K562 (cell line): ENCODE results near the gene ZSWIM3. TPM values are rescaled to one million over a fixed set of nuclear protein-coding genes. Genes with fewer than 3 reads are reported as not detected.
A peak's percentile ranks its signal among the peaks of the same experiment; 100 is the strongest.

Experiments
- ARID1B ChIP-seq: fragments of 450-650 bp; IDR thresholded peaks from 2 replicates; pipeline ENCODE4 v1.6.1; 2016; ENCODE audit warnings: antibody characterized with exemption, mild to moderate bottlenecking, inconsistent platforms
- BHLHE40 ChIP-seq: IDR thresholded peaks from 2 replicates; pipeline ENCODE4 v1.6.1; 2011; ENCODE audit warnings: low read length, improper control_type of control experiment
- CBX1 ChIP-seq: sonication (generic); IDR thresholded peaks from 2 replicates; pipeline ENCODE4 v1.6.1; 2016; ENCODE audit warnings: antibody characterized with exemption, low read depth, mild to moderate bottlenecking
- ETV1 ChIP-seq: fragments of 450-650 bp; conservative IDR thresholded peaks from 2 replicates; pipeline ENCODE4 v1.6.1; 2016; ENCODE audit warnings: missing genetic modification characterization, control low read depth, low read depth, missing compliant biosample characterization
- FOXA1 ChIP-seq: fragments of 450-650 bp; IDR thresholded peaks from 2 replicates; pipeline ENCODE4 v1.6.1; 2016; ENCODE audit warnings: mild to moderate bottlenecking, borderline replicate concordance
- ZNF316 ChIP-seq: fragments of 450-650 bp; IDR thresholded peaks from 2 replicates; pipeline ENCODE4 v1.6.1; 2016
- ZNF589 ChIP-seq: fragments of 200-800 bp; sonication (Bioruptor generic); IDR thresholded peaks from 2 replicates; pipeline ENCODE4 v1.6.1; 2016; ENCODE audit warnings: low read depth, missing genetic modification characterization, missing compliant biosample characterization
- polyA plus RNA-seq, 8 experiments: library from polyadenylated mRNA; depleted of rRNA in 4 of 8; stranded (reverse) in 5 of 8; unstranded in 3 of 8; fragments of >200 nt; fragmentation: Nextera tagmentation in 2 of 8; fragmentation: Illumina TruSeq in 1 of 8; extraction: Ambion mirVana in 2 of 8; extraction: Trizol in 1 of 8; gene quantifications; 2 replicates each; pipeline versions ENCODE4 v1.2.1 to v1.2.3, GENCODE V29; 2011 to 2014; ENCODE audit warnings: inconsistent platforms in 1 of 8, missing spikeins in 1 of 8
- total RNA-seq, 7 experiments: library from RNA; depleted of rRNA in 6 of 7; stranded (reverse); fragments of >200 nt in 6 of 7; fragmentation: Illumina TruSeq in 2 of 7; extraction: Trizol in 2 of 7; gene quantifications; 2 replicates each; pipeline versions ENCODE4 v1.2.1 to v1.2.3, GENCODE V29; 2011 to 2021; ENCODE audit warnings: low replicate concordance in 1 of 7
- TF ChIP-seq, protein P1 (sequence below), 2 experiments: fragments of 450-650 bp; IDR thresholded peaks; 2 replicates each; pipeline ENCODE4 v1.6.1; 2018; ENCODE audit warnings: mild to moderate bottlenecking in 2 of 2, low read depth in 1 of 2; ENCODE audit not compliant: partially characterized antibody in 2 of 2
- TF ChIP-seq, protein P2 (sequence below): sonication (generic); formaldehyde crosslinking; IDR thresholded peaks from 2 replicates; pipeline ENCODE4 v1.8.0; 2023; ENCODE audit warnings: missing genetic modification reagents, mild to moderate bottlenecking, borderline replicate concordance
- TF ChIP-seq, protein P3 (sequence below), 2 experiments: IDR thresholded peaks; 2 replicates each; pipeline ENCODE4 v1.6.1; 2011; ENCODE audit warnings: borderline replicate concordance in 1 of 2, control low read depth in 1 of 2, low read depth in 1 of 2, low read length in 1 of 2, mild to moderate bottlenecking in 1 of 2, mixed read lengths in 1 of 2, moderate library complexity in 1 of 2; ENCODE audit not compliant: insufficient read depth in 1 of 2, insufficient read length in 1 of 2, poor library complexity in 1 of 2, severe bottlenecking in 1 of 2; ENCODE audit errors: extremely low read depth in 1 of 2
- TF ChIP-seq, protein P4 (sequence below): sonication (generic); formaldehyde crosslinking; IDR thresholded peaks from 2 replicates; pipeline ENCODE4 v1.8.1; 2023; ENCODE audit warnings: mild to moderate bottlenecking, missing genetic modification reagents

The ZSWIM3 gene
- total and polyA plus RNA-seq, 9 of the 15 experiments (the other 6 are each of a cell fraction or from before 2014, with no cell fraction given): 1.7 to 4.3 (median 2.9) TPM

DNA sequence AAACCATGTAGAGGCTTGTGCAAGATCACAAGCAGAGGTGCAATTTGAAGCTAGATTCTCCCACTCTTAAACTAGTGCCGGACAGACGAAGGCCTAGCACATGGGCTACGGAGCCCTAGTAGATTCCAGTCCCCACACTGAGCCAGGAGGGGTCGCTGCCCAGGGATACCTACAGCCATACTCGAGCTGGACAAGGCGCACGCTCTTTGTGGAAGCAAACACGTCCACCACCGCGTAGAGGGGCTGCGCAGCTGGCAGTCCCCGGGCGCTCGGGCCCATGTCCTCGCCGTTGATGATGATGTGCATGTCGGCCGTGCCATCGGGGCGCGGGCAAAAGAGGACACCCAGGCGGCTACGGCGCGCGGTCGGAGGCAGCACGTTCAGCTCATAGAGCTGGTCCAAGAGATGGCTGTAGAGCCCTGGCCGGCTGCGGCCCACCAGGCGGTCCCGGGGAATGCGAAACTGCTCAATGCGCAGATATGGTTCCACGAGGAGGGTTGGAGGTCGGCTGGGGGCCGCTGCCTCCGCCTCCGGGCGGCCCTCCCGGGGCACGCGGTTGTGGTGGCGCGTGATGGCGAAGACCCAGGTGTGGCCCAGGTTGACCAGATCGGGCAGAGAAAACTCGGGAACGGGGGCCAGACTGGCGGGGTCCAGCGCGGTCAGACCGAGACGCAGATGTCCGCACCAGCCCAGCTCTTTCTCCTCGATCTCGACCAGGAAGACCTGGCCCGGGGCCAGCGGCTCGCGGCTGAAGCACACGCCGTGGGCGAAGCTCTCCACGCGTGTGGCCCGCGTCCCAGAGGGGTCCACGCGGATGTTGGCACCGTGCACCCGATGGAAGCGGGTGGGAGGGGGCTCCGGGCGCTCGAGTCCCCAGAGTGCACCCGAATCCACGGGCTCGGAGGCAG, 32.9 kb downstream of the ZSWIM3 start (continued):
- TF ChIP-seq, protein P1, sequence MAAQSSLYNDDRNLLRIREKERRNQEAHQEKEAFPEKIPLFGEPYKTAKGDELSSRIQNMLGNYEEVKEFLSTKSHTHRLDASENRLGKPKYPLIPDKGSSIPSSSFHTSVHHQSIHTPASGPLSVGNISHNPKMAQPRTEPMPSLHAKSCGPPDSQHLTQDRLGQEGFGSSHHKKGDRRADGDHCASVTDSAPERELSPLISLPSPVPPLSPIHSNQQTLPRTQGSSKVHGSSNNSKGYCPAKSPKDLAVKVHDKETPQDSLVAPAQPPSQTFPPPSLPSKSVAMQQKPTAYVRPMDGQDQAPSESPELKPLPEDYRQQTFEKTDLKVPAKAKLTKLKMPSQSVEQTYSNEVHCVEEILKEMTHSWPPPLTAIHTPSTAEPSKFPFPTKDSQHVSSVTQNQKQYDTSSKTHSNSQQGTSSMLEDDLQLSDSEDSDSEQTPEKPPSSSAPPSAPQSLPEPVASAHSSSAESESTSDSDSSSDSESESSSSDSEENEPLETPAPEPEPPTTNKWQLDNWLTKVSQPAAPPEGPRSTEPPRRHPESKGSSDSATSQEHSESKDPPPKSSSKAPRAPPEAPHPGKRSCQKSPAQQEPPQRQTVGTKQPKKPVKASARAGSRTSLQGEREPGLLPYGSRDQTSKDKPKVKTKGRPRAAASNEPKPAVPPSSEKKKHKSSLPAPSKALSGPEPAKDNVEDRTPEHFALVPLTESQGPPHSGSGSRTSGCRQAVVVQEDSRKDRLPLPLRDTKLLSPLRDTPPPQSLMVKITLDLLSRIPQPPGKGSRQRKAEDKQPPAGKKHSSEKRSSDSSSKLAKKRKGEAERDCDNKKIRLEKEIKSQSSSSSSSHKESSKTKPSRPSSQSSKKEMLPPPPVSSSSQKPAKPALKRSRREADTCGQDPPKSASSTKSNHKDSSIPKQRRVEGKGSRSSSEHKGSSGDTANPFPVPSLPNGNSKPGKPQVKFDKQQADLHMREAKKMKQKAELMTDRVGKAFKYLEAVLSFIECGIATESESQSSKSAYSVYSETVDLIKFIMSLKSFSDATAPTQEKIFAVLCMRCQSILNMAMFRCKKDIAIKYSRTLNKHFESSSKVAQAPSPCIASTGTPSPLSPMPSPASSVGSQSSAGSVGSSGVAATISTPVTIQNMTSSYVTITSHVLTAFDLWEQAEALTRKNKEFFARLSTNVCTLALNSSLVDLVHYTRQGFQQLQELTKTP (IDR thresholded peaks at IDR 0.05; ENCODE audit: low read depth in 1 of 2, partially characterized antibody in 2 of 2): no peak
- TF ChIP-seq ETV1: no peak
- 0 out of 2 replicates have a peak, but pooled peaks have one; percentile 36 for TF ChIP-seq ZNF589 (CRISPR knock-in tag)
- no peak for TF ChIP-seq FOXA1
- TF ChIP-seq, protein P2, sequence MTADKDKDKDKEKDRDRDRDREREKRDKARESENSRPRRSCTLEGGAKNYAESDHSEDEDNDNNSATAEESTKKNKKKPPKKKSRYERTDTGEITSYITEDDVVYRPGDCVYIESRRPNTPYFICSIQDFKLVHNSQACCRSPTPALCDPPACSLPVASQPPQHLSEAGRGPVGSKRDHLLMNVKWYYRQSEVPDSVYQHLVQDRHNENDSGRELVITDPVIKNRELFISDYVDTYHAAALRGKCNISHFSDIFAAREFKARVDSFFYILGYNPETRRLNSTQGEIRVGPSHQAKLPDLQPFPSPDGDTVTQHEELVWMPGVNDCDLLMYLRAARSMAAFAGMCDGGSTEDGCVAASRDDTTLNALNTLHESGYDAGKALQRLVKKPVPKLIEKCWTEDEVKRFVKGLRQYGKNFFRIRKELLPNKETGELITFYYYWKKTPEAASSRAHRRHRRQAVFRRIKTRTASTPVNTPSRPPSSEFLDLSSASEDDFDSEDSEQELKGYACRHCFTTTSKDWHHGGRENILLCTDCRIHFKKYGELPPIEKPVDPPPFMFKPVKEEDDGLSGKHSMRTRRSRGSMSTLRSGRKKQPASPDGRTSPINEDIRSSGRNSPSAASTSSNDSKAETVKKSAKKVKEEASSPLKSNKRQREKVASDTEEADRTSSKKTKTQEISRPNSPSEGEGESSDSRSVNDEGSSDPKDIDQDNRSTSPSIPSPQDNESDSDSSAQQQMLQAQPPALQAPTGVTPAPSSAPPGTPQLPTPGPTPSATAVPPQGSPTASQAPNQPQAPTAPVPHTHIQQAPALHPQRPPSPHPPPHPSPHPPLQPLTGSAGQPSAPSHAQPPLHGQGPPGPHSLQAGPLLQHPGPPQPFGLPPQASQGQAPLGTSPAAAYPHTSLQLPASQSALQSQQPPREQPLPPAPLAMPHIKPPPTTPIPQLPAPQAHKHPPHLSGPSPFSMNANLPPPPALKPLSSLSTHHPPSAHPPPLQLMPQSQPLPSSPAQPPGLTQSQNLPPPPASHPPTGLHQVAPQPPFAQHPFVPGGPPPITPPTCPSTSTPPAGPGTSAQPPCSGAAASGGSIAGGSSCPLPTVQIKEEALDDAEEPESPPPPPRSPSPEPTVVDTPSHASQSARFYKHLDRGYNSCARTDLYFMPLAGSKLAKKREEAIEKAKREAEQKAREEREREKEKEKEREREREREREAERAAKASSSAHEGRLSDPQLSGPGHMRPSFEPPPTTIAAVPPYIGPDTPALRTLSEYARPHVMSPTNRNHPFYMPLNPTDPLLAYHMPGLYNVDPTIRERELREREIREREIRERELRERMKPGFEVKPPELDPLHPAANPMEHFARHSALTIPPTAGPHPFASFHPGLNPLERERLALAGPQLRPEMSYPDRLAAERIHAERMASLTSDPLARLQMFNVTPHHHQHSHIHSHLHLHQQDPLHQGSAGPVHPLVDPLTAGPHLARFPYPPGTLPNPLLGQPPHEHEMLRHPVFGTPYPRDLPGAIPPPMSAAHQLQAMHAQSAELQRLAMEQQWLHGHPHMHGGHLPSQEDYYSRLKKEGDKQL: no peak
- TF ChIP-seq, protein P3, sequence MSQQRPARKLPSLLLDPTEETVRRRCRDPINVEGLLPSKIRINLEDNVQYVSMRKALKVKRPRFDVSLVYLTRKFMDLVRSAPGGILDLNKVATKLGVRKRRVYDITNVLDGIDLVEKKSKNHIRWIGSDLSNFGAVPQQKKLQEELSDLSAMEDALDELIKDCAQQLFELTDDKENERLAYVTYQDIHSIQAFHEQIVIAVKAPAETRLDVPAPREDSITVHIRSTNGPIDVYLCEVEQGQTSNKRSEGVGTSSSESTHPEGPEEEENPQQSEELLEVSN (IDR thresholded peaks at IDR 0.05; ENCODE audit: borderline replicate concordance in 1 of 2, extremely low read depth in 1 of 2, insufficient read depth in 1 of 2, insufficient read length in 1 of 2, low read depth in 1 of 2, low read length in 1 of 2, poor library complexity in 1 of 2, severe bottlenecking in 1 of 2): peak in 1 of 2 experiments; percentile 28
- TF ChIP-seq ZNF316: no peak
- TF ChIP-seq ARID1B: no peak
- no peak for TF ChIP-seq CBX1
- no peak for TF ChIP-seq BHLHE40
- TF ChIP-seq, protein P4, sequence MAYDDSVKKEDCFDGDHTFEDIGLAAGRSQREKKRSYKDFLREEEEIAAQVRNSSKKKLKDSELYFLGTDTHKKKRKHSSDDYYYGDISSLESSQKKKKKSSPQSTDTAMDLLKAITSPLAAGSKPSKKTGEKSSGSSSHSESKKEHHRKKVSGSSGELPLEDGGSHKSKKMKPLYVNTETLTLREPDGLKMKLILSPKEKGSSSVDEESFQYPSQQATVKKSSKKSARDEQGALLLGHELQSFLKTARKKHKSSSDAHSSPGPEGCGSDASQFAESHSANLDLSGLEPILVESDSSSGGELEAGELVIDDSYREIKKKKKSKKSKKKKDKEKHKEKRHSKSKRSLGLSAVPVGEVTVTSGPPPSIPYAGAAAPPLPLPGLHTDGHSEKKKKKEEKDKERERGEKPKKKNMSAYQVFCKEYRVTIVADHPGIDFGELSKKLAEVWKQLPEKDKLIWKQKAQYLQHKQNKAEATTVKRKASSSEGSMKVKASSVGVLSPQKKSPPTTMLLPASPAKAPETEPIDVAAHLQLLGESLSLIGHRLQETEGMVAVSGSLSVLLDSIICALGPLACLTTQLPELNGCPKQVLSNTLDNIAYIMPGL (CRISPR knock-in tag): no peak
